CD4-positive, alpha-beta T cell treated with Interferon gamma for 1 hour (primary cell): Measurements from ENCODE around the gene LACTB.

Experiments used
- DNase-seq: peaks from one replicate; pipeline ENCODE4 v3.0.0-alpha.2; 2020

LACTB gene

GRCh38 chr15:63121382-63122001 lies at the start of gene LACTB:
Gene LACTB (plus strand): TSS chr15:63121861. CDS start chr15:63121872, 11 bp downstream.
- DNase-seq: peak; percentile 84

DNA sequence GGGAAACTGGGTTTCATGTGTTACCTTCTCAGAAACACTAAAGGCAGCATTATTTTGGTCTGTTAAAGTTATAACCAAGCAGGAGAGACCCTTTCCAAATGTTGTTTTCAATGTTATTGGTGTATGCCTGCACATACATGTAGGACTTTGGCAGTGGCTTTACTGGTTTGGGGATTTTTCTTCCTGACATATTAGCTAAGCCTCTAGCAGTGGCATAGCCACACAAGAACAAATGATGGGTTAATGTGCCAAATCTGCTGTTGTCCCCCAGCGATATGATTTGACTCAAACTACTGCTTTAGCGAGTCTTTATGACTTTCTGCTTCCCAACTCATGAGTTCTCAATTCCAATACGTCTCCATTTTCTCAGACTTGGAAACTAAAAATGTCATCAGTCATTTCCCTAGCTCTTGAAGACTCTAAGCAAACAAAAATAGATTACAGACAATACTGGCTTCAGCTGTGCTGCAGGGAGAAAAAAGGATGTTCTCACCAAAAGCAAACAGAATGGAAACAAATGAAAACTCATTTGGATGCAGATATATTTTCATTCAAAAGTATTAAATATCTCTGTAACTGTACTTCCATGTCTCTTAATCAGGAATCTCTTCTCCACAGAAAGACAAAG lies 49.5 kb upstream of the LACTB start:
- no peak for DNase-seq

- DNase-seq: no peak
Observed at GRCh38 chr15:63072809-63073277, 48.8 kb upstream of the LACTB start.

DNA sequence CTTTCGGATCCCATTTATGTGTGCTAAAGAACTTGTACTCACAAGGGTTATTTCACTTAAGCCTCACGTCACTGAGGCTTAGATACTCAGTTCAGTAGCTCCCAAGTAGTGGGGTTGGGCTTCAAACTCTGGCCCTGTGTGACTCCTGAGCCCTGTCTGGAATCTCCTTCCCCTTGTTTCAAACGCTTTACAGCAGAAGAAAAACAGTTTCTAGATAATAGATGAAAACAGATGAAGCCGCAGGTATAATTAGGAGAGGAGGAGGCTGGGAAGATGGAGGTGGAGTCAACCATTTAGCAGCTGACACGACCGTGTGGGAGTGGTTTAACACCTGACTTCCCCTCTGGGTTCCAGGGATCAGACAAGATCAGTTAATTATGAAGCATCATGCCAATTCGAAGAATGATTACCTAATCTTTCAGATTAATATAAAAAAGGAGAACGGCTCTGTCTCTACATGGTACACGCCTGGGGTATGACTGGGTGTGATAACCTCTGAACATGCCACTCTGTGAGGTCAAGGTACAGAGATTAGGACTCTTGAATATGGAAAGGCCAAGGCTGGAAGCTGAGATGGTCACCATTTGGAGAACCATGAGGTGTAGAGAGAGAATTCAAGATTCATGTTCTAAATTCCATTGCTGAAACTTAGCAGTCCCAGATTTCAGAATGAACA lies 48.0 kb upstream of the LACTB start:
- DNase-seq: no peak

- no peak for DNase-seq
Observed at GRCh38 chr15:63075015-63075983, 46.4 kb upstream of the LACTB start.

DNA sequence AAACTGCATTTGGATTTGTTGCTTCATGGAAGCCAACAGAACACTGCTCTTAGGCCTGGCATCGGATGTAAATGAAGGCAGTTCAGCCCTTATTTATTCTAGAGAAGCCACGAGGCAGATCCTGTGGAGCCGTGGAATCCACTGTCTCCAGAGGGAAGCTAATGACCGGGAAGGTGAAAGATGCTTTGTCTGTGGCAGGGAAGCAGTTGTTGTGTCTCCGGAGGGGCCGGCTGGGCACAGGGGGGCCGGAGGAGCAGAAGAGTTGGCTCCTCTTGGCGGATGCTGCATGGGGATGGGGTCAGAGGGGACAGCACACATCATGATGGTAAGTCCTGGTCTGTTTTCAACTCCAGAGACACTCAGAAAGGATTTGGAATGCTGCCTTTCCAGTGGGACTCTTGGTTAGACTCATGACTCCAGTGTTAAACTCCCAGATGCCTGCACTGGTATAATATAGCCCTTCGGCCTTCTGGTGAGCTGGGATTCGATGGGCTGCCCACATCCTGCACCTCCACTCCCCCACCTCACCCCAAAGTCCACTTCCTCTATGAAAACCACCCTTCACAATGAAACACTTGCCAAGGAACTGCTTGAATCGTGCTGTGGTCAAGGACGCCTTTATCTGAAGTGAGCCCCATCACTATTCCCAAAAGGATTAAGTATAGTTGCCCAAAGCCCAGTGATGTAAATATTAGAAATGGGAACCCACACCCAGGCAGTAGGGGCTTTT lies 45.5 kb upstream of the LACTB start:
- no peak for DNase-seq

DNA sequence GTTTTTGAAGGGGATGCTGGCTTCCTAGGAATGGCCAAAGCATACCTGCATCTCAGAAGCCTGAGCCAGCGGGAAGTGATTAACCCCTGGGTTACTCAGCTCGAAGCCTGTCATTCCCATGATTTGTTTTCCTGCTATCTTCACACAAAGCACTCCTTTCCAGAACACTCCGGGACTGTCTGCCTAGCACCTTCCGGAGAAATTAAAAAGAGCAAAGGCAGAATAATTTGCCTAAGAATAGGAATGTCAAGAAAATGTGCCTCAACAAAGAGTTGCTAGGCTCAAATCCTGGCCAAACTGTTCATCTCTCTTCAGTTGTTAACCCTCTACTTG lies 45.0 kb upstream of the LACTB start:
- no peak for DNase-seq

DNA sequence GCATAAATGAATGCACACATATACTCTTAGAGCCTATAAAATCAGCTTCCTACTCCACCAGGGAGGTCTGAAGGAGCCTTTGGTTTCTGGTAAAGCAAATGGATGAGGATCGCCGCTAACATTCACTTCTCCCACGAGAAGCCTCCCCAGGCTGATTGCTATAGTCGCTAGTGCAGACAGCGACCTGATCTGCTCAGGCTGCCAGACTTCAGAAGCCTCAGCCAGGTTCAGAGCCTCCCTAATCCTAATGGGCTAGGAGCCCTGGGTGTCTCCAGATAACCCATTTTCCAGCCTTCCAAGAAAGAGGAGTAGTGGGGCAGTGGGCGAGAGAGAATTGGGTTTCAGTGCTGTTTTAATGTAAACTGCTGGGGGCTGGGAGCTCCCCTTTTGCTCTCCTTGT lies 43.7 kb upstream of the LACTB start:
- DNase-seq: no peak

- DNase-seq: no peak
Observed at GRCh38 chr15:63079947-63080626, 41.6 kb upstream of the LACTB start.

- no peak for DNase-seq
Observed at GRCh38 chr15:63080634-63081250, 40.9 kb upstream of the LACTB start.

- no peak for DNase-seq
Observed at GRCh38 chr15:63082366-63082765, 39.3 kb upstream of the LACTB start.

DNA sequence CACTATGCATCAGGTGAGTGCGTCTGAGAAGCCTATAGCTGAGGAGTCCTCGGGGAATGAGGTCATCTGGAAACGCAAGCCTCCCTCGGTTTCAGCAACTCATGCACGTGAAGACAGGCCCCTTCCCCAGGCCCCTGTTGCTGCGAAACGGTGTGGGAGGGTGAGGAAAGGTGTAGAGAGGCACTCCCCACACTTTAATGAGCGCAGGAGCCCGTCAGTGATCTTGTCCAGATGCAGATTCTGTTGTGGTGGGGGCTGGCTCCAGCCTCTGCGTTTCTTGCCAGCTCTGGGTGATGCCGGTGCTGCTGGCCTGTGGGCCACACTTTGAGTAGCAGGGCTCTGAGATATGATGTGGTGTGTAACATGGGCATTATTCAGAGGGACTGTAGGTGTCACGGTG lies 38.6 kb upstream of the LACTB start:
- no peak for DNase-seq

DNA sequence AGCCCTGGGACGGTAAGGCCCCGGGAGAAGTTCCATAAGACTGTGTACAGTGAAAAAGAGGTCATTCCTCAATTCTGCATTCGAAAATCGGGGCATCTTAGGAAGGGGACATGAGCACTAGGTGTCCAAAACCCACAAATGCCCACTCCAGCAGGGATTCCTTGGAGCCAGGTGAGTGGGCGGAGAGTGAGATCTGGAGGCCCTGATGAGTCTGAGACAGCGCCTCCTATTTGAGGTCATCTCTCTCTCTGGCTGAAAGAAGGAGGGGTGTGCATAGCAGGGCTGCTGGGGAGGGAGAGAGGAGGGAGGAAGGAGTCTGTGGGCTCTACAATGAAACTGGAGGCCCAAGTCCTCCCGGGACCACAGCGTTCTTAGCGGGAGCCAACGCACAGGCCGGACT lies 38.1 kb upstream of the LACTB start:
- DNase-seq: no peak

DNA sequence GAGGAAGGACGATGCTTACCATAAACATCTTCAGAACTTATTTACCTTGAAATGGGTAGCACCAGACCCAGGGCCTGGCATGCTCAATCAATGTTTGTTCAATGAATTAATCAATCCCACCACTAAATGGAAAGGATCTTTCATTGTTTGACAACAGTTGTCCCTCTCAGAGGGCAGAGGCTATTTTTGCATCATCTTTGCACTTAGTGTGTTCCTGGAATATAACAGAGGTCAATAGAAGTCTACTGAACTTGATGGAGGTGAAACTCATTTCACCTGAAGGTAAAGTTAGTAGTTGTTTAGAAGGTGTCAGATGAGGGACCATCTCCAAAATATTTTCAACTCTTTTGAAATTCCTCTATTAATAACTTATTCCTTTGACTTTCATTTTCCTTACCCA lies 36.9 kb upstream of the LACTB start:
- no peak for DNase-seq

GRCh38 chr15:63085289-63085688 lies 36.4 kb upstream of the LACTB start:
- DNase-seq: no peak

DNA sequence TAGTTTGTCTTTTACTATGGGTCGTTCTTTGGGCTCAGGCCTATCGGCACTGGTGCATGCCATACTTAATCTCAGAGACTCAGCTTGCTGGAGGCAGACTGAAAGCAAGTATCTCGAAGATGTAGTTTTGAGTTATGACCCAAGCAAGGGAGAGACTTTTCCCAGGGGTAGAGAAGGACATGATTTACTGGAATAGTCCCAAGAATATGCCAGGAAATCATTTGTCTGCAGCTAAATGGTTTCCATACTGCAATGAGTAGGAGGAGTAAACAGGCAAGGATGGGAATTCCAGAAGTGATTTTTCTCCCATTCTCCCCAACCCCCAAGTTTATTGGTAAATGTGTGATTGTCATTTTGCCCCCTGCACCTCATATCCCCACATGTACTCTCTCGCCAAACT lies 35.4 kb upstream of the LACTB start:
- no peak for DNase-seq

- DNase-seq: no peak
Observed at GRCh38 chr15:63086947-63087346, 34.7 kb upstream of the LACTB start.

DNA sequence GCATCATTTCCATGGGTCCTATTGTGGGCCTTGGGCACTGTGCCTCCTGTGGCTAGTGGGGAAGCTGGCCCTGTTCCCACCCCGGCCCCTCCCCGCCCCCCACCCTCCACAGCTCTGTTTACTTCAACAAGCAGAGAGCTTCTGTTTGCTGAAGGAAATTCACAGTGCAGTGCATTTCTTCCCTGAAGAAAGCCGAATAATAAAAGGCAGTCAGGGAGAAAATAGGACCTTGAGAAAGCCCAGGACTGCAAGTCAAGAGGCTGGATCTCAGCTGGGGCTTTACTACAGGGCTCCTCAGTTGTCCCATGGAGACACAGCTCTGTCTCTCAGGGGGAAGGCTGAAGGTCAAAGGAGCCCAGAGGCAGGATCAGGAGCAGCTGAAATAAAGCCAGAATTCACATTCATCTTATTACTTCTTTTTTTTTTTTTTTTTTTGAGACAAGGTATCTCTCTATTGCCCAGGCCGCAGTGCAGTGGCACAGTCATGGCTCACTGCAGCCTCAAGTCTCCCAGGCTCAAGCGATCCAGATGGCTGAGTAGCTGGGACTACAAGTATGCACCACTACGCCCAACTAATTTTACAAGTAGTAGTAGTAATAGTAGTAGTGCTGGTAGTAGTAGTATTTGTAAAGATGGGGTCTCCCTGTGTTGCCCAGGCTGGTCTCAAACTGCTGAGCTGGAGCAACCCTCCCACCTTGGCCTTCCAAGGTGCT lies 33.0 kb upstream of the LACTB start:
- DNase-seq: no peak

DNA sequence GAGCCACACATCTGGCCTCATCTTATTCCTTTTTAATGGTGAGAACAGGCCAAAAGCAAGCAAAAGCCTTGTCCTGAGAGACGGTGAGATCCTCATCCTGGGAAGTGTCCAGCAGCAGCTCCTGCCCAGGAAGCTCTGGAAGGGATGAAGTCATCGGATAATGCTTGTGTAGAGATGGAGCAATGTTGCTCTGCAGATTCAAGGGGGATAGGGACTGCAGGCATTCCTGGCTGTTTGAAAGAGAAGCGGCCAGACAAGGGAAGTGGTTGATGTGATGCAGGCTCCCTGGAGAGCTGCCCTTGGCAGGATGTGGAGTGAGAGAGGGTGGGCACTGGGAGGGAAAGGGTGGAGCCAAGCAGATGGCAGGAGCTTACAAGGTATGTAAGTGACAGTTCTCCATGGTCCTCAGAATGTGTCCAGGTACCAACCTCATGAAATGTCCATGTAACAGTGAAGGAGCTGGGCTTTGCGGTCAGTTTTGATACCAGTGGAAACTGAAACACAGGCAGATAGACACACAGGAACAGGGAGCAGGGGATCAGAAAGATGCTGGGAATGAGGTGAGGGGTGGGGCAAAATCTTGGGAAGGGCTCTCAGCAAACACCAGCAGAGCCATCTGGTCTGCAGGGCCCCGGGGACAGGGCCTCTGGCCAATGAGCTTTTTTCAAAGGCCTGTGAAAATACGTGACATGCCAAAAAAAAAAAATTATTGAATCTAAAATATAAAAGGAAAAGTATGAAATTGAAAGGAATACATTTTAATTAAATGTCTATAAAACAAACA lies 32.2 kb upstream of the LACTB start:
- DNase-seq: no peak

- no peak for DNase-seq
Observed at GRCh38 chr15:63090472-63090871, 31.2 kb upstream of the LACTB start.
